SK-N-MC (cell line): ENCODE measurements around the gene RHEB.
"Not testable (repeated sequence)": the region's sequence is repeated elsewhere in the genome, so short reads cannot be mapped to it uniquely, and the experiment has no call there.

Experiments used
- DNase-seq: peaks from one replicate; pipeline ENCODE4 v3.0.0-alpha.2; 2011; ENCODE audit warnings: low read depth, low spot score
- H3K27ac ChIP-seq: fragments of 200-600 bp; sonication (generic); 2 replicates; pipeline ENCODE4 v1.5.1; 2016; ENCODE audit warnings: mixed run types
- H3K36me3 ChIP-seq: fragments of 200-600 bp; sonication (generic); 2 replicates; pipeline ENCODE4 v1.6.1; 2017; ENCODE audit warnings: antibody characterized with exemption, low read length, mixed read lengths; ENCODE audit not compliant: insufficient read depth
- H3K4me3 ChIP-seq: fragments of 200-600 bp; sonication (generic); 2 replicates; pipeline ENCODE4 v1.5.1; 2016
- H3K9ac ChIP-seq: fragments of 200-600 bp; sonication (generic); 2 replicates; pipeline ENCODE4 v1.8.0; 2017; ENCODE audit warnings: mixed run types, mixed read lengths; ENCODE audit not compliant: insufficient read length
- H3K9me3 ChIP-seq: fragments of 200-600 bp; sonication (generic); 2 replicates; pipeline ENCODE4 v1.6.1; 2017; ENCODE audit warnings: low read depth, mild to moderate bottlenecking, antibody characterized with exemption, low read length, moderate library complexity, mixed read lengths
- EZH2 ChIP-seq: fragments of 200-600 bp; sonication (generic); IDR thresholded peaks from one replicate; pipeline ENCODE4 v1.6.1; 2017; ENCODE audit warnings: antibody characterized with exemption
- FOXP2 ChIP-seq: optimal IDR thresholded peaks from 2 replicates; pipeline ENCODE3; 2011; ENCODE audit warnings: mild to moderate bottlenecking, moderate library complexity; ENCODE audit not compliant: insufficient read depth; ENCODE audit errors: extremely low read length, control extremely low read depth
- POLR2AphosphoS5 ChIP-seq: IDR thresholded peaks from 2 replicates; pipeline ENCODE4 v1.6.1; 2012; ENCODE audit warnings: mild to moderate bottlenecking, low read depth, low read length, borderline replicate concordance

Gene RHEB

DNA sequence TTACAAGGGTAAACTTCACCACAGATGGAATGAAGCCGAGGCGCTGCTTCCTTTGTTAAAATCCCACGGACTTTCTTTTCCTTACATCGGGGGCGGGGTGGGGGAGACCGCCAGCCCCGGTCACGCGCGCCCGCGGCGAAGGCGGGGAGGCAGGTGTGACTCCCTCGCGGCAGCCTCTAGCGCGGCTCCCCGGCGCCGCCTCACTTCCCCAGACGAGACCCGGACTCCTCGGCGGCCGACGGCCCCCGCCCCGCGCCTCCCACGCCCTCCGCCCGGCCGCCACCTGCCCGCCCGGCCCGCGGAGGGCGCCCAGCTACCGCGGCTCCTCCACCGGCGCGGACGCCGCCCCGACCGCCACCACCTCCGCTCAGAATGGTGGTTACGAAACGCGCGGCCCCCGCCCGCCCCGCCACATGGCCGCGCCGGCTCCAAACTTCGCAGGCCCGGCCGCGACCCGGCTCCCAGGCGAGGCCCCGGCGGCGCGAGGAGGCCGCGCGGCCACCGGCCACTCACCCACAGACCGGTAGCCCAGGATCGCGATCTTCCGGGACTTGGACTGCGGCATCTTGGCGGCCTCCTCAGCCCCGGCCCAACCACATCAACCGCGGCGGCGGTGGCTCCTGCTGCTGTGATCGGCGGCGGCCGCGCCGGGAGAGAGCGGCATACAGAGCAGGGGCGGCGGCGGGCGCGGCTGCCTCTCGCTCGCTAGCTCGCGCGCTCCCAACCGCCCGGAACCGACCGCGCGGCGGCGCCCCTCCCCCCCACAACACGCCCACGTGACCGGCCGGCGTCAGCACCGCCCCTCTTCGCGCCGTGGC lies 539 bp downstream of the RHEB start:
- peak overlapping the region; percentile 95 for H3K27ac ChIP-seq
- peak; percentile 40; the same call in 1 of the 2 replicates for TF ChIP-seq POLR2AphosphoS5

GRCh38 chr7:151518105-151518946 lies 1.4 kb downstream of the RHEB start:
- Histone ChIP-seq H3K9me3 (peaks cover 22% of the 10 kb centered on the region; the same call in 1 of the 2 replicates), H3K36me3 (peaks cover 33% of the 10 kb centered on the region), H3K9ac (peak overlapping the region; percentile 89), H3K4me3 (peak overlapping the region; percentile 84), H3K27ac (peak overlapping the region; percentile 95)
- DNase-seq: no peak
- TF ChIP-seq EZH2 (no peak), FOXP2 (no peak), POLR2AphosphoS5 (no peak)

More for the DNA sequence above, 539 bp downstream of the RHEB start:
- peaks cover 25% of the 10 kb centered on the region for H3K36me3 ChIP-seq
- not testable (repeated sequence) for DNase-seq
- H3K4me3 ChIP-seq: peak overlapping the region; percentile 84
- H3K9ac ChIP-seq: peak overlapping the region; percentile 89
- peaks cover 17% of the 10 kb centered on the region; the same call in 1 of the 2 replicates for H3K9me3 ChIP-seq

DNA sequence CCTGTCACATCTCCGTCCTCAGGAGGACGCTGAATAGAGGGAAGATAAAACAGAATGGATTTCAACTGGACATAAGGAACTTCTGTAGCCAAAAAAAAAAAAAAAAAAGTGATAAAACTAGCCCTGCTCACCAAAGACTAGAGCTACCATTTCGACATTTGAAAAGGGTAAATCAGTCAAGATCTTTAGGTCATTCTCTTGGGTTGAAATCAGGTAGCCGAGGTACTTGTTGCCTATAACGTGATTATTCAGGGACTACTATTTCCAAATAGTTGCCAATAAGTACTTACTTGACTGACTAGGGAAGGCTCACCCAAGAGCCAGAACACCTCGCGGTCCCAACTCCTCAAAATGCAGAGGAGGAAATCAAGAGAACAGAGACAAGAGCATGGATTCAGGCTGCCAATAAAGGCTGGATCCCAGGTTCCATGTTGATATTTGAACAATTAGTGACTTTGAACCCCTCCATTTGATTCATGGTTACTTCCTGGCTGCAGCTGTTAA lies 2.0 kb downstream of the RHEB start:
- Histone ChIP-seq H3K36me3 (peaks cover 40% of the 10 kb centered on the region), H3K9me3 (peaks cover 27% of the 10 kb centered on the region; the same call in 1 of the 2 replicates), H3K4me3 (peak overlapping the region; percentile 84), H3K9ac (peak overlapping the region; percentile 89), H3K27ac (no peak overlapping the region)
- TF ChIP-seq EZH2: no peak
- no peak for TF ChIP-seq POLR2AphosphoS5
- TF ChIP-seq FOXP2: no peak
- DNase-seq: no peak

- DNase-seq: no peak
- peaks cover 45% of the 10 kb centered on the region for H3K36me3 ChIP-seq
- no peak overlapping the region for H3K9ac ChIP-seq
- peaks cover 30% of the 10 kb centered on the region; the same call in 1 of the 2 replicates for H3K9me3 ChIP-seq
- TF ChIP-seq POLR2AphosphoS5: no peak
- TF ChIP-seq EZH2: no peak
- no peak for TF ChIP-seq FOXP2
- no peak overlapping the region for H3K27ac ChIP-seq
- no peak overlapping the region for H3K4me3 ChIP-seq
Measured at GRCh38 chr7:151515276-151515565, 4.5 kb downstream of the RHEB start.

DNA sequence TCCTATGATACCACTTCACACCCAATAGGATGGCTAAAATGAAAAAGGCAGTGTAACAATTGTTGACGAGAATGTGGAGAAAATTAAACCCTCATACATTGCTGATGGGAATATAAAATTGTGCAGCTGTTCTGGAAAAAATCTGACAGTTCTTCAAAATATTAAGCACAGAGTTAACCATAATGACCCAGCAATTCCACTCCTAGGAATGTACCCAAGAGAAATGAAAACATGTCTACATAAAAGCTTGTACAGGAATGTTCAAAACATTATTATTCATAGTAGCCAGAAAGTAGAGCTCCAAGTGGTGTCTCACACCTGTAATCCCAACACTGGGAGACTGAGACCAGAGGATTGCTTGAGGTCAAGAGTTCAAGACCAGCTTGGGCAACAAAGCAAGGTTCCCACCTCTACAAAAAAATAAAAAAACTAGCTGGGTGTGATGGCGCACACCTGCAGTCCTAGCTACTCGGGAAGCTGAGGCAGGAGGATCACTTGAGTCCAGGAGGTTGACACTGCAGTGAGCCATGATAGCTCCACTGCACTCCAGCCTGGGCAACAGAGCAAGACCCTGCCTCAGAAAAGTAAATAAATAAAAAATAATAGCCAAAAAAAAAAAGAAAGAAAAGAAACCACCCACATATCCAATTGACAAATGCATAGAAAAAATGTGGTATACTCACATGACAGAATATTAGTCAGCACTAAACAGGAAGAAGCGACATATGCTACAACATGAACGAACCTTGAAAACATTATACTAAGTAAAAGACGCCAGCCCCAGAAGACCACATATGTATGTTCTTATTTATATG lies 5.0 kb downstream of the RHEB start:
- TF ChIP-seq POLR2AphosphoS5 (no peak), EZH2 (no peak), FOXP2 (no peak)
- no peak for DNase-seq
- H3K27ac ChIP-seq: no peak overlapping the region
- H3K9me3 ChIP-seq: peaks cover 28% of the 10 kb centered on the region; the same call in 1 of the 2 replicates
- no peak overlapping the region for H3K4me3 ChIP-seq
- H3K9ac ChIP-seq: no peak overlapping the region
- peaks cover 45% of the 10 kb centered on the region for H3K36me3 ChIP-seq

DNA sequence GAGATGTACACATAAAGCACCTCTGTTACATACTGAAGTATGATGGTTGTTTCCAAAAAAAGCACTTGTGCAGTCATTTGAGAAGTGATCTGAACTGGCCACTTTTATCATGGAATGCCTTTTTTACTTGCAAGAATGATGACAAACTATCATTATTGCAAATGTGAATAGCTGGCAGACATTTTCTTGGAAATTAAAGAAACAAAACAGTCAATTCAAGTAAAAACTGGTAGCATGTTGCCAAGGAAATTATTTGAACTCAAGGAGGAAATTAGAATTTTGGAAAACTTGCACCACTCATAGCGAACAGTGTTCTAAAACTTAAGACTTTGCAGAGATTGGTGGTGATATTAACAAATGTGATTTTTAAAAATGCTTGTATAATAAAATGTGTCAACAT lies 6.6 kb downstream of the RHEB start:
- Histone ChIP-seq H3K27ac (no peak overlapping the region), H3K9ac (no peak overlapping the region), H3K9me3 (peaks cover 28% of the 10 kb centered on the region; the same call in 1 of the 2 replicates), H3K4me3 (no peak overlapping the region), H3K36me3 (peaks cover 45% of the 10 kb centered on the region)
- no peak for TF ChIP-seq FOXP2
- no peak for TF ChIP-seq POLR2AphosphoS5
- no peak for TF ChIP-seq EZH2
- DNase-seq: no peak

DNA sequence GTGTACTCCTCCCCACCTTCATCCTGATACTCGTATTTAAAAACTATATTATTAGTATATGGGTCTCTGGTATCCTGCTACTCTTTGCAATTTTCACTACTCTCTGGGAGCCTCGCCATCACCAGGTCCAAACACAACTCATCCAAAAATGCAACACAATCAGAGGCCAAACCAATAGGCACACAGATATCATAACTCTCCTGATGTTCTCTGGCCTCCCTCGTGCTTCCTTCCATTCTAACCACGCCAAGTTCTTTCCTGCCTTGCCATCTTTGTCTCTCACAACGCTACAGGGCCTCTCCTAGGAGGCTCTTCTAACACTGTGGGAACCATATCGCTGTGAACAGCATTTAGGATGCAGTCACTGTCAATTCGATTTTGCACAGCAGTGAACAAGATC lies 7.3 kb downstream of the RHEB start:
- no peak for TF ChIP-seq POLR2AphosphoS5
- TF ChIP-seq EZH2: no peak
- TF ChIP-seq FOXP2: no peak
- no peak overlapping the region for H3K9ac ChIP-seq
- H3K27ac ChIP-seq: no peak overlapping the region
- peaks cover 45% of the 10 kb centered on the region for H3K36me3 ChIP-seq
- no peak overlapping the region for H3K4me3 ChIP-seq
- H3K9me3 ChIP-seq: peaks cover 28% of the 10 kb centered on the region; the same call in 1 of the 2 replicates
- no peak for DNase-seq

DNA sequence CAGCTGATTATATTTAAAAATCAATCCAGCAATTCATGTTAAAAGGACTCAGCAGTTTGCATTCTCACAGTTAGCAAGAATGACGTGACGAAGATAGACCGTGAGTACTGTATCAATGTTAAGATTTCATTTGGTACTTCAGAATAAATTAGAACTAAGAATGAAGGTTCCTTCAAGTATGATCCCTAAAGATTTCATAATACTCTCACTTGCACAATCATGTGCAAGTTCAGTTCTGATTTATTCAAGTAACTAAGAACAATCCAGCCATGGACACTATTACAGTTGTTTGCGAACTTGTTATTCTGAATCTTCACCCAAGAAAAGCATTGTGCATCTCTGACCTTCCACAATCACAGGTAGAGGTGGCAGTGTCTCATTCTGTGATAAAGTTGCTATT lies 7.7 kb downstream of the RHEB start:
- no peak overlapping the region for H3K27ac ChIP-seq
- DNase-seq: no peak
- TF ChIP-seq EZH2 (no peak), FOXP2 (no peak), POLR2AphosphoS5 (no peak)

More for the DNA sequence above, 7.7 kb downstream of the RHEB start:
- no peak overlapping the region for H3K9ac ChIP-seq
- no peak overlapping the region for H3K4me3 ChIP-seq
- H3K36me3 ChIP-seq: peaks cover 44% of the 10 kb centered on the region
- peaks cover 28% of the 10 kb centered on the region; the same call in 1 of the 2 replicates for H3K9me3 ChIP-seq
